RKO (cell line): Measurements from ENCODE around the gene WDR3.
"Not testable (repeated sequence)": the region's sequence is repeated elsewhere in the genome, so short reads cannot be mapped to it uniquely, and the experiment has no call there.

ENCODE experiments used
- DNase-seq: peaks from one replicate; pipeline ENCODE4 v3.0.0-alpha.2; 2016; ENCODE audit warnings: low spot score

The WDR3 gene

DNA sequence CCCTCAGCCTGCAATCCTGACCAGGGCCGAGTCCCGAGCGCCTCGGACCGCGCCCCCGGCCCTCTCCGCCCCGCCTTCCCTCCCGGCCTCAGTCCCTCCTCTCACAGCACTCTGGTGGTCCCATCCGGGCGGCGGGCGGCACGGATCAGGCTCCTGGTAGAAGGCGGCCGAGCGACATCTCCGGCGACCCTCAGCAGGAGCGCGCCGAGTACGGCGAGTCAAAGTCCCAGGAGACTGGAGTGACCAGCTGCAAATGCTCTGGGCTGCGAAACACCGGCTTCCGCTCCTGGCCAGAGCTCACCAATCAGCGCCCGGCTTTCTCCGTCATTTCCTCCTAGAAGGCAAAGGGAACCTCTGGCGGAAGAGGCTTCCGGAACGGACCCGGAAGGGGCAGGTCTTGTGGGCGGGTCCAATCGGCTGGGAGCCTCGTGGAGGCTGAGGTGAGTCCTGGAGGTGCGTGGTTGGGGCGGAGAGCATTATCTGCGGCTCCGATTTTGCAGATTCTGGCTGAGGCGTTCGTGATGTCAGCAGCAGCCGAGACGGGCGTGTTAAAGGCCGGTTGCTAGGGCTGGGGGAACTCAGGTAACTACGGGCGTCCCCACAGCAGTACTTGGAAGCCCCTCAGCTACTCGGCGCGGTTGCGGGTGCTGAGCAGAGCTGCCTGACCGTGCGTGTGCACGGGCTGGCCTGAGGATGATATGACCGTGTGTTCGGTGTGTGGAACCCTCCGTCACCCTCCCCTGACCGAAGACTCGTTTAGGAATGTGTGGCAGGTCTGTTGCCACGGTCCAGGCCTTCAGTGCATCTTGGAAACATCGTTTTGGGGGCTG lies at the start of gene WDR3, which contains the start of gene GDAP2:
TSS of gene WDR3 (plus strand) at position 397 of the 830 bp plus-strand sequence. CDS start 3,581 bp downstream, outside the sequence.
TSS of gene GDAP2 (minus strand) at position 279 of the 830 bp plus-strand sequence. CDS start 9,264 bp downstream, outside the sequence.
- peak; percentile 96 for DNase-seq

DNA sequence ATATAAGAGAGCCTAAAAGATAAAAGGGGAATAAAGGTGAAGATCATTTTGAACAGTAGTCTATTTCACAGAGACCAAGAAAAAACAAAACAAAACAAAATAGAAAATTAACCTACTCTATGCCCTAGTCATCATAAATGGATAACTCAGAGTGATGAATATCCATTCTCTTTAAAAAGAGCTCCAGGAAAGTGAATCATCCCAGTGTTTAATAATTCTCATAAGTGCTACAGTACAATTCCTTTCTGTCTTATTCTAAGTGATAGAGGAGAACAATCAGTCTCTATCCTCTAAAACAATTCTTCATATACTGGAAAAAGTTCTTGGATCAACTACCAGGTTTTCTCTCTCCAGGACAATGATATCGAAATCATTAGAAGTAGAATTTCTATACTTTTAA lies 45.9 kb upstream of the WDR3 start:
- no peak for DNase-seq

DNA sequence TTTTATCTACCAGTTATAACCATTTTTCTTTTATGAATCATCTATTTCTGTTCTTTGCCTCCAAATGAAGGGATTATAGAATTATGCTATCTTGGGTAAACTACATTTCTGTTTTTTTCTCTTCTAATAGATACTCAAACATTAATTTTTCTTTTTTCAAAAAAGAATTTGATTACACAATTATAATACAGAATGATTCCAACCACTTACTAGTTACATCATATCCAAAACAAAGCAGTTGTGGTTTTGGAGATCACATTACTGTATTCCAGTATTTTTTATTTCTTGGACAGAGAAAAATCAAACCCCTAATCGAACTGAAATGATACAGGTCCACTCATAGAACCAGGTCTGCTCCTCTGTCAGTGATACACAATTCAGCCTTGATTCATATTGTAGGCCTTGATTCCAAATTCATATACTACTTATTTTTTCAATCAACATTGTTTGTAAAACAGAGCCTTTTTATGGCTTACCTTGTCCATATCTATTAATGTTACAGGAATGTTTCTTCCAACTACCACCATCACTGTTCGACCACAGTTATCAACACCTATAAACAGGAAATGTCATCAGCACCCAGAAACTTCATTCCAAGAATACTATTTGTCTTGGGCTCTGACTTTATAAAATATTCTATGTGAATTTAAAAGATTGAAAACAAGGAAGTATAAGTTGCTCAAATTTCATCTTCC lies 43.3 kb upstream of the WDR3 start:
- no peak for DNase-seq

DNA sequence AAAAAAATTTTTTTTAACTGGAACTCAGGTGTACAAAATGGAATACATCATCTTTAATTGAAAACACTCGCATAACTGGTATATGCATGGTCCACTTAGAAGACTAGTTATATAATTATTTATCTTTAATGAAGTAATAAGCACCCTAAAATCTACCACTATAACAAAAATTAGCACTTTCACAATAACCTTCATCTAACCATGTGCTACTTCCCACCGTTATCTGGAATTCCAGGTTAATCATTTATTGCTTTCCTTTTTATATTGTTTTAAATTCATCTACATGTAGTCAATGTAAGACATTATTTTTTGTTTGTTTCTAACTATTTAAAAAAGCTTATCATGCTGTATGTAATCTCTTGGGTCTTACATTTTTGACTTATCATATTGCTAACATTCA lies 39.1 kb upstream of the WDR3 start:
- no peak for DNase-seq

DNA sequence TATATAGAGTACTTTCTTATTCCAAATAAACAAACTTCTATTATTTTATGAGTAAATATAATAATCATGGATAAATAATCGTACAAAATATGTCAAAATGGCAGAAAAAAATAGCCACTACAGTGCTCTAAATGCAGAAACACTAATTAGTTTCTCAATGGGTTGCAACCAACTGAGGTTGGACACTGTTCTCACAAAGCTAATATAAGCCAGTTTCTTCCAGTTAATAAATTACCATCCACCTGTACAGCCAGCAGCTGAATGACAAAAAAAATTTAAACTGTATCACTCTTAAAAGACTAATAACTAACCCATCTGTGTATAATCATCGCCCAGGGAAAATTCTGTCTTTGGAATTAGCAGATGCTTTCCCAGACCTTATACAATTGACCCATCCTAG lies 37.0 kb upstream of the WDR3 start:
- DNase-seq = no peak

DNA sequence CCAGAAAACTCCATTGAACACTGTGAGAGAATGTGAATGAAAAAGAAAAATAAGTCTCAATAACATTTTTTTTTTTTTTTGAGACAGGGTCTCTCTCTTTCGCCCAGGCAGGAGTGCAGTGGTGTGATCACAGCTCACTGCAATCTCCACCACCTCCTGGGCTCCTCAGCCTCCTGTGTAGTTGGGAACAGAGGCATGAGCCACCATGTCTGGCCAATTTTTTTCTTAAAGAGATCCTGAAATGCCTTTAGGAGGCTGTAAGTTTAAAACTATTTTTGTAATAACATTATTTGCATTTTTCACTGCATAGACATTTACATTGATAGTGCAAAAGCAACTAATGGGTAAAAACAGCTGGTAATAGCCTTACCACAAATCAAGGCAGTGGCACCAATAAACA lies 35.5 kb upstream of the WDR3 start:
- no peak for DNase-seq

DNA sequence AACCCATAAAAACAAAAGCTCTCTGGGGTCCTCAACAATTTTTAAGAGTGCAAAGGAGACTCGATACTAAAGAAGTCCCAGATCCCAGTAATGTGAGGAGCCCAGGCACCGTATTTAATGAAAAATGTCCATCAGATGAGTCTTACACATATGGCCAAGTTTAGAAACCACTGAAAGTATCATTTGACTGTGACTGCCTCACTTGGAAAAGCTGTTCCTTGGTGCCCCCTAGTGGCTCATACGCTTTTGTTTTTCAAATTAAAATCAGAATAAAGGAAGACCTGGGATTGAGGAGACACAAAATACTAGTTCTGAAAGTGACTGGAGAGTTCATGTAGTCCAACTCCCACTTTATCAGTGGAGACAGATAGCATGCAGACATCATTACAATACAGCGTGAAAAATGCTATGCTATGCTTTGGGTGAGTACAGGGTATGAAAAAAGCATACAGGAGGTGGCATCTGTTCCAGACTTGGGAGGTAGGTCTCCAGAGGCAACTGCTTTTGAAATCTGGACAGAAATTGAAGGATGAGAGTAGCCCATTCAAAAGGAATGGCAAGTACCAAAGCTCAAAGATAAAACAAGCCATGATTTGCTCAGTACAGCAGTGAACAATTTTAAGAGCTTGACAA lies 33.9 kb upstream of the WDR3 start:
- peak; percentile 88 for DNase-seq

DNA sequence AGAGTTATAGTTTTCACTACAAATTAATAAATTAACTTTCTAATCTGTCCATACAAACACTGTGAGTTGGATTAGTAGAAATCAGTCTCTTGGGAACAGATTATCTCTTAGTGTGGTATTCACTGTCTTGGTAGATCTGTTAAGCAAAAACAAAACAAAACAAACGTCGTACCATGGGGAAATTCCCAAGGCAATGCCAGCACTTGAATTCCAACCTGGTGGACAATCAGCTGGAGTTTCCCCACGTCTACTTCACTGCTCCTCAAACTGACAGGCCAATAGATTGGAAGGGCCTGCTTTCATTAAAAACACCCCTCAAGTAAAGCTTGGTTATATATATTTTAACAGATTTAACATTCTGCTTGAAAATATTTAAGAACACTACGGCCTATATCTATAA lies 32.0 kb upstream of the WDR3 start:
- DNase-seq = no peak

DNA sequence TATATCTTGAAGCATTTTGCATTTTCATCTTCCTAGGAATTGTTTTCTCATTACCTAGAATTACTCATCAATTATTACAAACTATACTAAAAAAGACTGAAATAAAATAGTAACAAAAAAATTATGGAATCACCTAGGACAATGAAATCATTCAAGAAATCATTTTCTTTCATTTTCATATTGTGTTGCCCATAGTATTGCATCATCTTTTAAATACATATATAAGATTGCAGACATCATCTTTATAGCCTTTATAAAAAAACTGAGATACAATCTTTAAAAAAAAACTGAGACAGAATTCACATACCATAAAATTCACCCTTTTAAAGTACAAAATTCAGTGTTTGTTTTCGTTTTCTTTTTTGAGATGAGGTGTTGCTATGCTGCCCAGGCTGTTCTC lies 29.7 kb upstream of the WDR3 start:
- DNase-seq = no peak

DNA sequence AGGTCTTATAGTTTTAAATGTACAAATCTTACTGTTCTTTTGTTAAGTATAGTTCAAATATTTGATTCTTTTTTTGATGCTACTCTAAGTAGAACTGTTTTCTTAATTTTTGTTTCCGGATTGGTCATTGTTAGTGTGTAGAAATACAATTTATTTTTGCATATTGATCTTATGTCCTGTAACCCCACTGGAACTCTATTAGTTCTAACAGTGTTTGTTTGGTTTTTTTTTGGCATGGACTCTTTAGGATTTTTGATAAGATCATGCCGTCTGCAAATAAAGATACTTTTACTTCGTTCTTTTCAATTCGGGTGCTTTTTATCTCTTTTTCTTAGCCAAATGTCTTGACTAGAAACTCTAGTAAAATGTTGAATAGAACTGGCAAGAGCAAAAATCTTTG lies 26.6 kb upstream of the WDR3 start:
- no peak for DNase-seq

DNA sequence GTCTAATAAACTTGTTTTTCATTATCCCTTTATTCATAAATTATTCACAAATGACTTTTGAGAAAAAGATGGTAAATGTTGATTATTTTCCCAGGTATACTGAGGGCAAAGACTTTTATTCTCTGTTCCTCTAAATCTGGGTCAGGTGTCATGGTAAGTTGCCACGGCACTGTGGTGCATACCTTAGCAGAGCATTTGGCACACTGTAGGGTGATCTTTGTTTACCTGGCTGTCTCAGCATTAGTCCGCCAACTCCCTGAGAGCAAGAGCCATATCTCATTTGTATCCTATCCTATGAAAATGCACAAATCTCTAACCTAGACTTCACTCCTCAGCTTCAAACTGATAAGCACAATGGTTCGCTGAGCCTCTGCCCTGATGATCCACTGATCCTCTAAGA lies 25.1 kb upstream of the WDR3 start:
- DNase-seq = no peak

DNA sequence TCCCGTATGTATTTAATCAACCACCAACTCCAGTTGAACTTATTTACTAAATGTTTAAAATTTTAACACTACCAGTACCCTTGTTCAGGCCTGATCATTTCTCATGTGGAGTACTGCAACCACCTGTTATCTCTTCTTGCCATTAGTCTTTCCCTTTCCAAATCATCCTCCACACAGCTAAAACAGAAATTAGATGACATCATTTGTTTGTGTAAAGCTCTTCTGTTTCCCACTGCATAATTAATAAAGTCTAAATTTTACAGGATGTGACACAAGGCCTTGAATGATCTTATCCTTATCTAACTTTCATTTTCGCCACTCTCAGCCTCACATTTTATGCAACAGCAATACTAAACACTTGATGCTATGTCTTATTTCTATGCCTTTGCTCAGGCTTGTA lies 24.5 kb upstream of the WDR3 start:
- DNase-seq = no peak

DNA sequence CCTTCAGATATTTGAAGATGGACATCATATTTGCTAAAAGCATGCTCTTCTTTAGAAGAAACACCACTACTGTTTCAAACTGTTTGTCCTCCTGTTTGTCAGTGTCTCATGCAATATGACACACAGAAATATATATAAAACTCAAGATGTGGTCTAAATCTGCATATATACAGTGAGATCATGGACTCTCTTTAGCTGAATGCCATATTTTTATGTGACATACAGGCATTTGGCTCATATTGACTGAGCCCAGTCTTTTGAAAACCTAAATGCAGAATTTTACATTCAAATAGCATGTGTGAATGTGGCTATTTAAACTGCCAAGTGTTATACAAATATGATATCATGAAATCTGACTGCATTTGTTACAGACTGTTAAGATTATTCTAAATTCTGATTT lies 18.5 kb upstream of the WDR3 start:
- no peak for DNase-seq

DNA sequence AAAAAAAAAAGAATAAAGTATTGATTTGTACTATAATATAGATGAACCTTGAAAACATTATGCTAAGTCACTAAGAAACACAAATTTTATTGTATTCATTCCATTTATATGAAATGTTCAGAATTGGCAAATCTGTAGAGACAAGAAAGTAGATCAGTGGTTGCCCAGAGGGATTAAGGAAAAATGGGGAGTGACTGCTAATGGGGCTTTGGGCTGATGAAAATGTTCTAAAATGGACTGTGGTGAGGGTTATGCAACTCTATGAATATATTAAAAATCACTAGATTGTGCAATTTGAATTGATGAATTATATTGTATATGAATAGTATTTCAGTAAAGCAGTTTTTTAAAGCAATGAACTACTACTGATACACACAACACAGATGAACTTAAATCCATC lies 10.2 kb upstream of the WDR3 start:
- no peak for DNase-seq

DNA sequence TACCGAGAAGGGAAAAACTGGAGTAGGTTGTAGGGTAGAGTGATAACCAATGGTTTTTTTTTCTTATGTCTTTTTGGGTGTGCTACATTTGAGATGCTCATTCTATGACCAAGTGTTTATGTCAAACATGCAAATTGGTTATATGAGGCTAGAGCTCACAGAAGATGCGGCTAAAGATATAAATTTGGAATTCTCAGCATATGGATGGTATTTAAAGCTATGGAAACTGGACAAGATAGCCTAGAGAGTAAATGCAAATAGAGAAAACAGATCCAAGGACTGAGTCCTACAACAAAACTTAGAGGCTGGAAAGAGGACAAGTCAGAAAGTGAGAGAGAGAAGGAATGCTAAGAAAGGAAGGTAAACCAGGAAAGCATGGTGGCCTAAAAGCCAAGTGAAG lies 7.5 kb upstream of the WDR3 start:
- DNase-seq = no peak

DNA sequence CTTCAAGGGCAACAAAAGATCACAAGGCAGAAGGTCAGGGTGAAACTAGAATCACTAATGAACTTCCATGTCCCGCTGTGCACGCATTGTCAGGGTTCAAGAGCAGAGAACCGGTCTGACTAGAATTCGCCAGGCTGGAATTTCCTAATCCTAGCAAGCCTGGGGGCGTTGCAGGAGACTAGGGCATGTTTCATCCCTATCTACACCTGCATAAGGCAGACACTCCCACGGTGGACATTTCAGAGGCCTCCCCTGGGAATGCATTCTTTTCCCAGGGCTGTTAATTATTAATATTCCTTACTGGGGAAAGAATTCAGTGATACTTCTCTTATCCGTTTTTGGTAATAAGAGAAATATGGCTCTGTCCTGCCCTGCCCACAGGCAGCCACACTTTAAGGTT lies 6.8 kb upstream of the WDR3 start:
- DNase-seq = not testable (repeated sequence)

DNA sequence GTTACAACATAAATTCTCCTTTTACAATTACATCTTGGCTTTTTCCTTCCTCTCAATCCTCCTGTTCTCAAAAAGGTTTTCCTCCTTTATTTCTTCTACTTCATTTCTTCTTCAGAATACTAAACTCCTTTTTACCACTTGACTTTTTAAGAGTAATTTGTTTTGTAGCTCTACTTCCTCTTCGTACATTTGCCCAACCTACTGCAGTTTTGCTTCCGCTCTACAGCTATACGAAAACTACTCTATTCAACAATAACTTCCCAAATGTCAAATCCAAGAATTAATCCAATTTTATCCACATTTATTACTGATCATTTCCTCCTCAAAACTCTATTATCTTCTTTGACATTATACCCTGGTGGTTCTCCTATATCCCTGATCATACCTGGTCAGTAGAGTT lies 3.6 kb upstream of the WDR3 start:
- DNase-seq = no peak

DNA sequence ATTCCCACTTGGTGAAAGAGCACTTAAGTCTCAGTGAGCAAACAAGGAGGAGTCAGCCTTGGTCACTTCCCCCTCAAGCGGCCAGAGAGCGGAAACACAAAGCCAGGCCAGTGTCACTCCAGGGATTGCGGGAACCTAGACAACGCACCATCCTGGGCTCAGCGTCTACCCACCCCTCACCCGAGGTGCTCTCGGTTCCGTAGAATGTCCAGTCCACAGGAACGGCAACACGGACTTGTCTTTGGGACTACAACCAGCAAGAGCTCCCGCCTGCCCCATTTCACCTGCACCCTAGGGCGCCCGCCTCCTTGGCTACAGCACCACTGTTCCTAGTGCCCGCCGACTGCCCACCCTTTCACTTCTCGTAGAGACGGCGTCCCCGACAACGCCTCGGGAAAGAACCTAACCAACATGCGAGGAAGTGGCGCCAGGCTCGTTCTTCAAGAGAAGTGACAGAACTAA lies 627 bp upstream of the WDR3 start:
- peak; percentile 87 for DNase-seq

DNA sequence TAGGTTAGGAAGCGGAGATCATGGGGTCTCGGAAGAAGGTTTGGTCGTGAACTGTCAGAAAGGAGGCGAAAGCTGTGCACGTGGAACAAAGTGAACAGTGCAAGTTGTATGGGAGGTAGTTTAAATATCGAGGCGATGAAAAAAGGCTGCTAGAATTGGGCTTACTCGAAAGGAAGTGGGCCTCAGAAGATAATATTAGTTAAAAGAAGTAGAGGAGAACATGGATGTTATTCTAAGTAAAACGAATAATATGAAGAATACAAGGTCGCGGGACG lies 571 bp downstream of the WDR3 start:
- peak; percentile 20 for DNase-seq

DNA sequence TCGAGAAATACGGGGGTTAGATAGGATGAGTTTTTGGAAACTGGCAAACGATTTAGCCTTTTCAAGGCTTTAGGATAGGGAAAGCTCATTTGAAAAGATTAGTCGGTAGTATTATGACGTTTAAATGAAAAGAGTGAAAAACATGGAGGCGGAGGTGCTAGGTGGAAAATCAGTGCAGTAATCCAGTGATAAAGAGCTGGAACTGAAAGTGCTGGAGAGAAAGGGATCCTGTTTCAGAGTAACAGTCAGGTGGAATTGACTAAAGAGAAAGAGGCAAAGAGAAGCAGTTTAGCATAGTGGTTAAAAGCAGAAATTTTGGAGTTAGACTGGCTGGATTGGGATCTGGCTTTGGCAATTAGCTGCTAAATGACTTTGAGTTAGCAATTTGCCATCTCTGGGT lies 945 bp downstream of the WDR3 start:
- DNase-seq = no peak

DNA sequence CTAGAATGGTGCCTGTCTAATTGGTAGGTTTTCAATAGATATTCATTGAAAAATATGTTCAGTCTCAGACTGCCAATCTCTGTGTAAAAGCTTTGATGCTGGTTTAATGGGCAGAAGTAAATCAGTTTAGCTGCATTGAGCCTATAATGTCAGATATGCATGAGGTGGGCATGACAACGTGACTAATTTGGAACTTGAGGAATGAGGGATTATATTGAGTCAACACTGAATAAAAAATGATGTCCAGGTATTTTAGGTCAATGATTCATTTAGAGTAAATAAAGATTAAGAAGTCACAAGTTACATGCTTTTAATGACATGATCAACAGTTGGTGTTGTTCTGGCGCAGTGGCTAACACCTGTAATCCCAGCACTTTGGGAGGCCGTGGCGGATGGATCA lies 3.0 kb downstream of the WDR3 start:
- peak; percentile 47 for DNase-seq

DNA sequence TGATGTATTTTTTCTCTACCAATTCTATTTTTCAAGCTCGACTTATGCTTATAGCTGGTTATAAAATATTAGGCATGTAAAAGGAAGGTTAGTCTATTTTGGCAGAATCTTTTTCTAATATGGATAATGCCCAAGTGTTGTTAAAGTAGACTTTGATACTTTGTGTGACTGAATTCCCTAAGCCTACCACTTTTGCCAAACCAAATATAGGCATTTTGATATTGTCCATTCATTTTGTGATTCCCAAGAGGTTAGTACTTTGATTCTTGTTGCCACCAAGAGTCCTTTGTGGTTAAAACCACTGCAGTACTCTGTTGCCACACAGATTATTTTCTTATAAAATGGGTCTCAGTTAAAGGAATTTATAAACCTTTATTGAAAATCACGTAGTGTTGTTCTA lies 4.2 kb downstream of the WDR3 start:
- DNase-seq = no peak

DNA sequence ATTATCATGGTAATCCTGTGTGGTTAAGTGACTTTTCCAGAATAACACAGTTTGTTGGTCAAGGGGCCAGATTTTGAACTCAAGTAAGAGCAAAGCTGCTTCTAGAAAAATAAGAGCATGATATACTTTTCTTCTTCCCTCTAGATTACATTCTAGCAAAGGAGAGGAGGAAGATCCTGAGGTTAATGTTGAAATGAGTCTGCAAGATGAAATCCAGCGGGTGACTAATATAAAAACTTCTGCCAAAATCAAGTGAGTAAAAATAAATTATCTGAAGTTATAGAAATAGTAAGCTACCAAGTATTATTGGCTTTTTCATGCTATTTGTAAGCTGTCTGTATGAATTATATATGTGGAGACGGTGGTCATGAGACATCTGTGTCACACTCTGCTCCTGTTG lies 12.8 kb downstream of the WDR3 start:
- no peak for DNase-seq
